HepG2 (cell line): Measurements from ENCODE around the gene ANKUB1. TPM values are rescaled to one million over a fixed set of nuclear protein-coding genes. Genes with fewer than 3 reads are reported as not detected.

ENCODE experiments used
- FOXO4 ChIP-seq: sonication (generic); formaldehyde crosslinking; conservative IDR thresholded peaks from 2 replicates; pipeline ENCODE4 v1.8.1; 2023; ENCODE audit warnings: missing genetic modification reagents
- SAFB2 ChIP-seq: sonication (generic); formaldehyde crosslinking; IDR thresholded peaks from 2 replicates; pipeline ENCODE4 v1.5.1; 2020; ENCODE audit warnings: missing genetic modification reagents, low read depth, mild to moderate bottlenecking, borderline replicate concordance
- SIX4 ChIP-seq: sonication (generic); formaldehyde crosslinking; IDR thresholded peaks from 2 replicates; pipeline ENCODE4 v1.4.0; 2020; ENCODE audit warnings: missing genetic modification reagents
- TEAD3 ChIP-seq: optimal IDR thresholded peaks from 2 replicates; pipeline ENCODE3; 2016; ENCODE audit warnings: borderline replicate concordance
- ZFP91 ChIP-seq: sonication (generic); formaldehyde crosslinking; IDR thresholded peaks from 2 replicates; pipeline ENCODE4 v1.9.0; 2022; ENCODE audit warnings: missing genetic modification reagents, mild to moderate bottlenecking, borderline replicate concordance
- ZNF10 ChIP-seq: sonication (generic); formaldehyde crosslinking; IDR thresholded peaks from 2 replicates; pipeline ENCODE4 v1.4.0; 2020; ENCODE audit warnings: mild to moderate bottlenecking, low read depth, missing genetic modification reagents, borderline replicate concordance
- ZNF205 ChIP-seq: IDR thresholded peaks from 2 replicates; pipeline ENCODE4 v1.6.1; 2018; ENCODE audit warnings: missing biosample characterization, missing genetic modification reagents
- ZNF557 ChIP-seq: sonication (generic); formaldehyde crosslinking; IDR thresholded peaks from 2 replicates; pipeline ENCODE4 v1.4.0; 2020; ENCODE audit warnings: missing genetic modification reagents
- ZSCAN30 ChIP-seq: sonication (generic); formaldehyde crosslinking; IDR thresholded peaks from 2 replicates; pipeline ENCODE4 v1.5.0; 2020; ENCODE audit warnings: mild to moderate bottlenecking, missing genetic modification reagents
- polyA plus RNA-seq, 8 experiments: library from polyadenylated mRNA; depleted of rRNA in 3 of 8; stranded (reverse) in 7 of 8; unstranded in 1 of 8; fragments of >200 nt; fragmentation: Illumina TruSeq in 4 of 8; extraction: Trizol in 4 of 8; gene quantifications; 2 replicates each; pipeline versions ENCODE4 v1.2.1 to v1.2.3, GENCODE V29; 2011 to 2016; ENCODE audit warnings: low read depth in 4 of 8, missing spikeins in 1 of 8, mixed read lengths in 1 of 8; ENCODE audit not compliant: insufficient read depth in 1 of 8
- total RNA-seq, 5 experiments: library from RNA; depleted of rRNA; stranded (reverse); fragments of >200 nt; fragmentation: Illumina TruSeq; extraction: Trizol; gene quantifications; 2 replicates each; pipeline ENCODE4 v1.2.3, GENCODE V29; 2016; ENCODE audit warnings: low read depth in 1 of 5
- TF ChIP-seq, protein P1 (sequence below): sonication (generic); formaldehyde crosslinking; IDR thresholded peaks from 2 replicates; pipeline ENCODE4 v1.5.1; 2020; ENCODE audit warnings: missing genetic modification reagents, mild to moderate bottlenecking, borderline replicate concordance

The ANKUB1 gene
- total and polyA plus RNA-seq, 2 of the 13 experiments (the other 11 are each of a cell fraction or from before 2014, with no cell fraction given) = not detected

GRCh38 chr3:149810846-149811245 lies 18.5 kb upstream of the ANKUB1 start (continued):
- TF ChIP-seq, protein P1, sequence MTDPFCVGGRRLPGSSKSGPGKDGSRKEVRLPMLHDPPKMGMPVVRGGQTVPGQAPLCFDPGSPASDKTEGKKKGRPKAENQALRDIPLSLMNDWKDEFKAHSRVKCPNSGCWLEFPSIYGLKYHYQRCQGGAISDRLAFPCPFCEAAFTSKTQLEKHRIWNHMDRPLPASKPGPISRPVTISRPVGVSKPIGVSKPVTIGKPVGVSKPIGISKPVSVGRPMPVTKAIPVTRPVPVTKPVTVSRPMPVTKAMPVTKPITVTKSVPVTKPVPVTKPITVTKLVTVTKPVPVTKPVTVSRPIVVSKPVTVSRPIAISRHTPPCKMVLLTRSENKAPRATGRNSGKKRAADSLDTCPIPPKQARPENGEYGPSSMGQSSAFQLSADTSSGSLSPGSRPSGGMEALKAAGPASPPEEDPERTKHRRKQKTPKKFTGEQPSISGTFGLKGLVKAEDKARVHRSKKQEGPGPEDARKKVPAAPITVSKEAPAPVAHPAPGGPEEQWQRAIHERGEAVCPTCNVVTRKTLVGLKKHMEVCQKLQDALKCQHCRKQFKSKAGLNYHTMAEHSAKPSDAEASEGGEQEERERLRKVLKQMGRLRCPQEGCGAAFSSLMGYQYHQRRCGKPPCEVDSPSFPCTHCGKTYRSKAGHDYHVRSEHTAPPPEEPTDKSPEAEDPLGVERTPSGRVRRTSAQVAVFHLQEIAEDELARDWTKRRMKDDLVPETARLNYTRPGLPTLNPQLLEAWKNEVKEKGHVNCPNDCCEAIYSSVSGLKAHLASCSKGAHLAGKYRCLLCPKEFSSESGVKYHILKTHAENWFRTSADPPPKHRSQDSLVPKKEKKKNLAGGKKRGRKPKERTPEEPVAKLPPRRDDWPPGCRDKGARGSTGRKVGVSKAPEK (CRISPR knock-in tag) = no peak
- TF ChIP-seq ZSCAN30 (CRISPR knock-in tag) = no peak
- TF ChIP-seq SAFB2 (CRISPR knock-in tag) = no peak
- TF ChIP-seq TEAD3 (CRISPR knock-in tag) = no peak
- no peak for TF ChIP-seq ZNF557
- no peak for TF ChIP-seq ZNF10 (CRISPR knock-in tag)
- TF ChIP-seq ZNF205 (CRISPR knock-in tag) = no peak
- no peak for TF ChIP-seq FOXO4
- no peak for TF ChIP-seq ZFP91 (CRISPR knock-in tag)
- no peak for TF ChIP-seq SIX4 (CRISPR knock-in tag)
